NT2/D1 (cell line): ENCODE results near the gene DOCK2.

Source experiments
- DNase-seq: peaks from one replicate; pipeline ENCODE4 v3.0.0-alpha.2; 2011; ENCODE audit warnings: low read depth, low spot score
- H3K27me3 ChIP-seq: 2 replicates; pipeline ENCODE4 v1.6.0; 2011; ENCODE audit warnings: mild to moderate bottlenecking; ENCODE audit not compliant: insufficient read length, insufficient read depth
- H3K36me3 ChIP-seq: 2 replicates; pipeline ENCODE4 v1.6.1; 2011; ENCODE audit warnings: mild to moderate bottlenecking, low read length, mixed read lengths; ENCODE audit not compliant: insufficient read depth, insufficient read length
- H3K4me1 ChIP-seq: 2 replicates; pipeline ENCODE4 v1.5.1; 2011; ENCODE audit not compliant: insufficient read depth, insufficient read length
- H3K4me3 ChIP-seq: 2 replicates; pipeline ENCODE4 v1.5.1; 2011; ENCODE audit warnings: low read depth; ENCODE audit not compliant: insufficient read length
- H3K9ac ChIP-seq: 2 replicates; pipeline ENCODE4 v1.6.0; 2011; ENCODE audit warnings: low read depth; ENCODE audit not compliant: insufficient read length
- H3K9me3 ChIP-seq: 2 replicates; pipeline ENCODE4 v1.5.1; 2011; ENCODE audit warnings: mild to moderate bottlenecking, low read length; ENCODE audit not compliant: insufficient read depth
- SUZ12 ChIP-seq: IDR thresholded peaks from 2 replicates; pipeline ENCODE4 v1.6.1; 2011; ENCODE audit not compliant: insufficient read length, insufficient read depth; ENCODE audit errors: extremely low read depth
- YY1 ChIP-seq: IDR thresholded peaks from 2 replicates; pipeline ENCODE4 v1.6.1; 2011; ENCODE audit not compliant: insufficient read length, insufficient read depth
- ZNF274 ChIP-seq: IDR thresholded peaks from 2 replicates; pipeline ENCODE4 v1.6.1; 2011; ENCODE audit warnings: mild to moderate bottlenecking, low read depth, low read length

Gene DOCK2

GRCh38 chr5:170069512-170069911, 432.4 kb downstream of the DOCK2 start:
- Histone ChIP-seq H3K4me1 (no peaks in the 10 kb centered on the region), H3K9ac (no peak overlapping the region), H3K27me3 (no peaks in the 10 kb centered on the region), H3K4me3 (no peak overlapping the region), H3K36me3 (no peaks in the 10 kb centered on the region), H3K9me3 (no peaks in the 10 kb centered on the region)
- no peak for DNase-seq
- no peak for TF ChIP-seq ZNF274

DNA sequence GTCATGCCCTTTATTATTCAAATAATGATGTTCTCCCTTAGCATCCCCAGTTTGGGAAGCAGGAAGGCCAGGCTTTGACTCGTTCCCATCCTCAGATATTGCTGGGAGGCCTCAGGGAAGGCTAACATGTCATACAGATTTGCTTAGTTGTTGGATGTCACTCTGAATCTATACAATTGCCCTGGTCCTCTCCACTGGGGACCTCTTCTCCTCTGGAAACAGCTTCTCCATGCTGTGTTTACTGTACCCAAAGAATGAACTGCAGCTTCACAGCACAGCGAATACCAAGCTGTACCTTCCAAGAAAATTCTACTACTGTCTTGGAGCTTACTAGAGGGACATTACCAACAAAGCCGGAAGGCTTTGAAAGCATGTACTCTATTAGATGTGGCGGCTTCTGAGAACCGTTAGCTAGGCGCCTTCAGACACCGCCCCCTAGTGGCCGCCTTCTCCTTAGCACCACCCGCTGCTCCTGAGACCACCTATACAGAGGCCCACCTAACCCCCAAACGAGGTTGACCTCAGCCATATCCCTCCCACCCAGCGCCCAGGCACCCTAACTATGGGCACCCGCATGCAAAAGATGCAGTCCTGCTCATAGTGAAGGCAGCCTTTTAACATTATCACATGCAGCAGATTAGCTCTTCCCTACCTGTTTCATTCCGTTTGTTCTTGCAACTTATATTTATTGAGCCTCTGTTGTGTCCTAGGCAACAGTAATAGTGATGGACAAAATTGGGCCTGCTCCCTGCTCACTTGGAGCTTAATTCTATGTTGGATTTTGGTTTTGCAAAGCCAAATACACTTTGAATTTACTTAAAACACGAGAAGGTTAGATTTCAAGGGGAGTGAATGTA, 433.7 kb downstream of the DOCK2 start:
- no peaks in the 10 kb centered on the region for H3K4me1 ChIP-seq
- peak; percentile 40 for DNase-seq
- no peak overlapping the region for H3K4me3 ChIP-seq
- H3K27me3 ChIP-seq, result no peaks in the 10 kb centered on the region
- no peak for TF ChIP-seq YY1
- TF ChIP-seq ZNF274, result no peak
- TF ChIP-seq SUZ12, result no peak
- H3K9me3 ChIP-seq, result no peaks in the 10 kb centered on the region
- no peak overlapping the region for H3K9ac ChIP-seq
- H3K36me3 ChIP-seq, result no peaks in the 10 kb centered on the region

GRCh38 chr5:170071748-170072147, 434.7 kb downstream of the DOCK2 start:
- no peaks in the 10 kb centered on the region for H3K27me3 ChIP-seq
- no peak overlapping the region for H3K4me3 ChIP-seq
- no peak for DNase-seq
- no peak overlapping the region for H3K9ac ChIP-seq
- TF ChIP-seq YY1 (no peak), ZNF274 (no peak), SUZ12 (no peak)
- H3K4me1 ChIP-seq, result no peaks in the 10 kb centered on the region
- no peaks in the 10 kb centered on the region for H3K9me3 ChIP-seq
- no peaks in the 10 kb centered on the region for H3K36me3 ChIP-seq

DNA sequence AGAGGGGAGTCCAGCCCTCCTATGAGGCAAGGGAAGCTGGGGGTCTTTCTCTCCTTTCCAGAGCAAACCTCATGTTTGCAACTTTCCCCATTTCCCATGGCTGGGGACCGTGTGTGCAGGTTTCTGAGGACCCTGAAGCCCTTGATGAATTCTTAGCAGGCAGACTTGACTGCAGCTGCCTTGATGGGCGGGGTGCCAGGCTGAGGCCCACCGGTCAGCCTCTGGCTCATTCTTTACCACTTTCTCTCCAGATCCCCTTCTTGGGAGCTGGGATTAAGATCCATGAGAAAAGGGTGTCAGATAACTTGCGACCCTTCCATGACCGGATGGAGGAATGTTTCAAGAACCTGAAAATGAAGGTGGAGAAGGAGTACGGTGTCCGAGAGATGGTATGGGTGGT, 438.6 kb downstream of the DOCK2 start:
- H3K9me3 ChIP-seq, result no peaks in the 10 kb centered on the region
- no peak for TF ChIP-seq ZNF274
- no peak for TF ChIP-seq SUZ12
- TF ChIP-seq YY1, result no peak
- no peaks in the 10 kb centered on the region for H3K27me3 ChIP-seq
- no peak overlapping the region for H3K9ac ChIP-seq
- H3K36me3 ChIP-seq, result no peaks in the 10 kb centered on the region
- H3K4me3 ChIP-seq, result no peak overlapping the region
- peaks cover 3% of the 10 kb centered on the region for H3K4me1 ChIP-seq
- DNase-seq, result no peak

DNA sequence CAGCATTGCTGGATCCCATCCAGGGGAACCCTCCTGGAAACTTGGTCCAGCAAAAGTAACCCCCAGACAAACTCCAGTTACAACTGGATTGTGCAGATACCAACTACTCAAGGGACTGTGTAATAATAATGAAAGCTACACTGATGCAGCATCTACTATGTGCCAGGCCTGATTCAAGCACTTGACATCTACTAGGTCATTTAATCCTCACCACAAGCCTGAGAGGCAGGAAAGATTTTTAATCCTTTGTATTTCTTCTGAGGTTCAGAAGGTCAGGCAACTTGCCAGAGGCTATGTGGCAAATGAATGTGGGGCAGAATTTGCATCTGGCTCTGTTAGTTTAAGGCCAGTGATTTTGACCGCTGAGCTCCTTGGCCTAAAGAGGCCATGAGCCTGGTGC, 439.1 kb downstream of the DOCK2 start:
- DNase-seq, result no peak
- H3K4me1 ChIP-seq, result peaks cover 3% of the 10 kb centered on the region
- no peaks in the 10 kb centered on the region for H3K36me3 ChIP-seq
- TF ChIP-seq SUZ12 (no peak), ZNF274 (no peak), YY1 (no peak)
- no peaks in the 10 kb centered on the region for H3K9me3 ChIP-seq
- no peaks in the 10 kb centered on the region for H3K27me3 ChIP-seq
- H3K4me3 ChIP-seq, result no peak overlapping the region
- no peak overlapping the region for H3K9ac ChIP-seq

DNA sequence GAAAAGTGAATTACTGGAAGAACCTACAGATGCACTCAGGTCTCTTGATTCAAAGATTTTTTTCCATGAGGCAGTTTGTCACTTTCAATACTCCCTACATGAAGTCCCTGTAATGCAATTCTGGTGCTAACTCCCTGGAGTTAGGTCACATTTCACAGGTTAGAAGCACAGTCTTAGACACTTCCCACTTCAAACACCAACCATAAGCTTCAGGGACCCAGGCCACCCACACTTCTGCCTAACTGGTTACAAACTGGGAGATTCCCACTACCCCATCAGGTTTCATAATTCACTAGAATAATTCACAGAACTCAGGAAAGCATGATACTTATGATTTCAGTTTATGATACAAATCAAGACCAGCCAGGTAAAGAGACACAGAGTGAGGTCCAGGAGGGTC, 439.7 kb downstream of the DOCK2 start:
- no peaks in the 10 kb centered on the region for H3K27me3 ChIP-seq
- no peak overlapping the region for H3K4me3 ChIP-seq
- no peaks in the 10 kb centered on the region for H3K36me3 ChIP-seq
- H3K9me3 ChIP-seq, result no peaks in the 10 kb centered on the region
- TF ChIP-seq YY1, result no peak
- no peak for TF ChIP-seq ZNF274
- TF ChIP-seq SUZ12, result no peak
- H3K9ac ChIP-seq, result no peak overlapping the region
- DNase-seq, result no peak
- peaks cover 3% of the 10 kb centered on the region for H3K4me1 ChIP-seq

DNA sequence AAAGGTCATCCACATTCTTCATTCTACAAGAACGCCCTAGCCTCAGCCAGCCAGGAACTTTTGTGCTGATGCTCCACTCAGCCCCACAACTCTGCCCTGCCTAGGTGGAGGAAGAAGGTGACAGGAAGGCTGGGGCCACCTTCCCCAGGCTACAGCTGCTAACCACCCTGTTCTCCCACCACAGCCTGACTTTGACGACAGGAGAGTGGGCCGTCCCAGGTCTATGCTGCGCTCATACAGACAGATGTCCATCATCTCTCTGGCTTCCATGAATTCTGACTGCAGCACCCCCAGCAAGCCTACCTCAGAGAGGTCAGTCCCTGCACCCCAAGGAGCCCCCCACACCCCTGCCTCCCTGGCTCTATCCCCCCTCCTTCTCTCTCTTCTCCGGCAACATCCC, 440.5 kb downstream of the DOCK2 start:
- TF ChIP-seq YY1 (no peak), SUZ12 (no peak), ZNF274 (no peak)
- no peaks in the 10 kb centered on the region for H3K9me3 ChIP-seq
- H3K4me3 ChIP-seq, result no peak overlapping the region
- H3K9ac ChIP-seq, result no peak overlapping the region
- H3K36me3 ChIP-seq, result no peaks in the 10 kb centered on the region
- DNase-seq, result no peak
- H3K27me3 ChIP-seq, result no peaks in the 10 kb centered on the region
- H3K4me1 ChIP-seq, result peaks cover 3% of the 10 kb centered on the region

- Histone ChIP-seq H3K27me3 (no peaks in the 10 kb centered on the region), H3K4me3 (no peak overlapping the region), H3K36me3 (no peaks in the 10 kb centered on the region), H3K9me3 (no peaks in the 10 kb centered on the region), H3K9ac (no peak overlapping the region), H3K4me1 (peaks cover 3% of the 10 kb centered on the region)
- TF ChIP-seq SUZ12 (no peak), YY1 (no peak), ZNF274 (no peak)
- DNase-seq, result no peak
These were observed 441.4 kb downstream of the DOCK2 start for GRCh38 chr5:170078458-170078857.
